Neuronal stem cell (in vitro differentiated cells): ENCODE measurements around the gene PDLIM7.

Experiments
- DNase-seq: peaks from one replicate; pipeline ENCODE4 v3.0.0-alpha.2; 2013; ENCODE audit warnings: low spot score
- H2AFZ ChIP-seq: one replicate; pipeline ENCODE4 v1.6.1; 2013; ENCODE audit warnings: mild to moderate bottlenecking, low read length, inconsistent platforms
- H2AK5ac ChIP-seq: 2 replicates; pipeline ENCODE4 v1.6.1; 2013; ENCODE audit warnings: low read depth, mild to moderate bottlenecking, inconsistent platforms, low read length, moderate library complexity, mixed read lengths
- H2BK120ac ChIP-seq: 2 replicates; pipeline ENCODE4 v1.6.1; 2013; ENCODE audit warnings: low read depth, mild to moderate bottlenecking, inconsistent platforms, low read length, moderate library complexity, mixed read lengths
- H2BK12ac ChIP-seq: one replicate; pipeline ENCODE4 v1.6.1; 2013; ENCODE audit warnings: low read length, inconsistent platforms
- H2BK15ac ChIP-seq: 2 replicates; pipeline ENCODE4 v1.6.1; 2013; ENCODE audit warnings: mild to moderate bottlenecking, low read length, inconsistent platforms, mixed read lengths
- H2BK5ac ChIP-seq: one replicate; pipeline ENCODE4 v1.6.1; 2013; ENCODE audit warnings: inconsistent platforms, mild to moderate bottlenecking, low read length, moderate library complexity
- H3K14ac ChIP-seq: one replicate; pipeline ENCODE4 v1.6.1; 2013; ENCODE audit warnings: low read length, inconsistent platforms
- H3K18ac ChIP-seq: 2 replicates; pipeline ENCODE4 v1.6.1; 2013; ENCODE audit warnings: low read length, inconsistent platforms
- H3K23ac ChIP-seq: 2 replicates; pipeline ENCODE4 v1.6.1; 2013; ENCODE audit warnings: low read depth, mild to moderate bottlenecking, mixed read lengths, low read length, inconsistent platforms; ENCODE audit not compliant: poor library complexity
- H3K27ac ChIP-seq: replicated peaks from 3 replicates; pipeline ENCODE4 v1.5.1; 2013; ENCODE audit warnings: low read length, inconsistent platforms
- H3K27me3 ChIP-seq, 3 experiments: 2 replicates each; pipeline ENCODE4 v1.6.1; 2013; ENCODE audit warnings: low read length in 3 of 3, mild to moderate bottlenecking in 2 of 3, inconsistent platforms in 1 of 3, low read depth in 1 of 3, mixed read lengths in 1 of 3, moderate library complexity in 1 of 3; ENCODE audit not compliant: control insufficient read depth in 3 of 3, insufficient read depth in 3 of 3
- H3K36me3 ChIP-seq, 2 donors: replicated peaks in 1 of 2; 2 replicates each; pipeline ENCODE4 v1.6.1; 2013; ENCODE audit warnings: low read length in 2 of 2; ENCODE audit not compliant: control insufficient read depth in 2 of 2, insufficient read depth in 2 of 2
- H3K4ac ChIP-seq: 2 replicates; pipeline ENCODE4 v1.6.1; 2013; ENCODE audit warnings: inconsistent platforms, mild to moderate bottlenecking, low read length, moderate library complexity
- H3K4me1 ChIP-seq, 2 donors: 1 replicate in 1 of 2; 2 replicates in 1 of 2; pipeline ENCODE4 v1.6.1; 2013; ENCODE audit warnings: low read length in 2 of 2, low read depth in 1 of 2; ENCODE audit not compliant: control insufficient read depth in 2 of 2, insufficient read depth in 1 of 2
- H3K4me2 ChIP-seq: one replicate; pipeline ENCODE4 v1.6.1; 2013; ENCODE audit warnings: mild to moderate bottlenecking, low read length, inconsistent platforms; ENCODE audit not compliant: insufficient read depth, poor library complexity, severe bottlenecking
- H3K4me3 ChIP-seq, 2 donors: 2 replicates each; pipeline ENCODE4 v1.5.1; 2013; ENCODE audit warnings: low read length in 2 of 2, mild to moderate bottlenecking in 2 of 2, inconsistent platforms in 1 of 2, moderate library complexity in 1 of 2
- H3K79me1 ChIP-seq: one replicate; pipeline ENCODE4 v1.6.1; 2013; ENCODE audit warnings: low read depth, mild to moderate bottlenecking, inconsistent platforms, low read length, moderate library complexity
- H3K9ac ChIP-seq: one replicate; pipeline ENCODE4 v1.6.1; 2013; ENCODE audit warnings: mild to moderate bottlenecking, low read depth, low read length, inconsistent platforms; ENCODE audit not compliant: poor library complexity
- H3K9me3 ChIP-seq, 2 donors: replicated peaks in 1 of 2; 2 replicates each; pipeline versions ENCODE3 to v1.6.1; 2013; ENCODE audit warnings: low read length in 2 of 2, mild to moderate bottlenecking in 2 of 2, inconsistent platforms in 1 of 2, low read depth in 1 of 2, mixed read lengths in 1 of 2, moderate library complexity in 1 of 2; ENCODE audit not compliant: control insufficient read depth in 2 of 2, insufficient read depth in 1 of 2
- H4K8ac ChIP-seq: one replicate; pipeline ENCODE4 v1.6.1; 2013; ENCODE audit warnings: low read depth, mild to moderate bottlenecking, inconsistent platforms, low read length, moderate library complexity
- H4K91ac ChIP-seq: one replicate; pipeline ENCODE4 v1.6.1; 2013; ENCODE audit warnings: low read length, low read depth, mild to moderate bottlenecking, inconsistent platforms; ENCODE audit not compliant: poor library complexity
- WGBS, 2 donors: extraction: QIAGEN DNeasy Blood & Tissue Kit; methylation state at CpG; one replicate each; pipeline ENCODE4 v1.1.7; 2013; ENCODE audit warnings: missing lambda C conversion rate in 2 of 2, mixed read lengths in 1 of 2; ENCODE audit not compliant: insufficient read length in 2 of 2, insufficient replicate concordance in 1 of 2; ENCODE audit errors: extremely low coverage in 2 of 2; 5-methylcytosine and 5-hydroxymethylcytosine counted together

The PDLIM7 gene

DNA sequence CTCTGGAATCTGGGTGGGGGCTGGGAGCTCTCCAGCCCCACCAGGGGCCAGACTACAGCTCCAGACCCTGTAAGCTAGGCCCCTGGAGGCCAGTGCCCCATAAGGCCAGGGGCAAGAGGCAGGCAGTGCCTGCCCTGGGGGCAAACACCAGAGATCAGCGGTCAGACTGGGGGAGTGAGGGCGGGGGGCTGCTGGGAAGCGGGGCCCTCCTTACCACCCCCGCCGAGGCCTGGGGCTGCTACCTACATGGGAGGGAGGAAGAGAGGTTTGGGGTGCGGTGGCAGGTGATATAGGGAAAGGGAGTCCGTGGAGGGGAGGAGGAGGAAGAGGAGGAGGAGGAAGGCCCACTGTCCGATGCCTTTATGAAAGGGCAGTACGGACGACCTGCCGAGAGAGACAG lies 38.0 kb downstream of the PDLIM7 start:
- Histone ChIP-seq H3K9ac (no peak overlapping the region), H2AK5ac (no peak overlapping the region), H3K9me3 (peaks cover 0 to 3% of the 10 kb centered on the region in 2 donors), H3K23ac (no peak overlapping the region), H2BK12ac (no peak overlapping the region), H3K4me1 (peaks cover 12 to 21% of the 10 kb centered on the region in 2 donors), H3K18ac (no peak overlapping the region), H3K79me1 (peaks cover 18% of the 10 kb centered on the region), H2BK5ac (peak overlapping the region; percentile 14), H3K4me2 (no peak overlapping the region), H3K36me3 (peaks cover 52 to 85% of the 10 kb centered on the region in 2 donors), H2BK120ac (no peak overlapping the region), H4K8ac (no peak overlapping the region), H3K27ac (no peak overlapping the region), H3K4ac (no peak overlapping the region), H4K91ac (no peak overlapping the region), H3K14ac (no peak overlapping the region), H3K4me3 (no peak overlapping the region), H2AFZ (no peak overlapping the region), H2BK15ac (no peak overlapping the region), H3K27me3 (no peaks in the 10 kb centered on the region)
- no CpG with 5 or more reads among the region's 11 CpGs for WGBS, 2 donors
- DNase-seq: no peak

DNA sequence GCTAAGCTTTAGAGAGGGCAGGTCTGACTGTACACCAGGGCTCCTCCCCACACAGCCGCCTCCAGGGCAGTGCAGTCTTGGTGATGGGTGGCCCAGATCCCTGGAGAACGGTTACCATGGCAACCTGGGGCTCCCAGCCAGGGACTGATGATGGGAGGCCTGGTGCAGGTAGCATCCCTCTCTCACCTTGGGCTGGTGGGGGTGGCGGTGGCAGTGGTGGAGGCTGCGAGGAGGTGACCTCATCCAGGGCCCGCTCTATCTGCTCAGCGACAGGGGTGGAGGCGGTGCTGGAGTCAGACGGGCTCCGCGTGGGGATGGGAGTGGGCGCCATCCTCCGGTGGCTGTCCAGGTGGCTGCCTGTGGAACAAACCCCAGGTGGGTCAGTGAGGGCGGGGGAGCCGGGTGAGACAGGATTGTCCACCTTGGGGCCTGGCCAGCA lies 38.5 kb downstream of the PDLIM7 start:
- no peak overlapping the region for H3K4ac ChIP-seq
- peaks cover 19% of the 10 kb centered on the region for H3K79me1 ChIP-seq
- WGBS, 2 donors: no CpG with 5 or more reads among the region's 14 CpGs
- peaks cover 14 to 21% of the 10 kb centered on the region in 2 donors for H3K4me1 ChIP-seq
- H2AFZ ChIP-seq: no peak overlapping the region
- no peak overlapping the region for H2BK15ac ChIP-seq
- no peaks in the 10 kb centered on the region for H3K27me3 ChIP-seq
- DNase-seq: no peak
- H3K36me3 ChIP-seq: peaks cover 52 to 89% of the 10 kb centered on the region in 2 donors
- H3K9me3 ChIP-seq: peaks cover 0 to 3% of the 10 kb centered on the region in 2 donors
- peak overlapping the region; percentile 69 for H3K27ac ChIP-seq
- H3K9ac ChIP-seq: peak overlapping the region; percentile 21
- H3K23ac ChIP-seq: peak overlapping the region; percentile 73
- H2BK120ac ChIP-seq: no peak overlapping the region
- H2BK5ac ChIP-seq: peak overlapping the region; percentile 87
- no peak overlapping the region for H2AK5ac ChIP-seq
- no peak overlapping the region for H3K4me3 ChIP-seq
- no peak overlapping the region for H4K91ac ChIP-seq
- H2BK12ac ChIP-seq: no peak overlapping the region
- H4K8ac ChIP-seq: no peak overlapping the region
- H3K18ac ChIP-seq: peak overlapping the region; percentile 48
- H3K4me2 ChIP-seq: no peak overlapping the region
- peak overlapping the region; percentile 38 for H3K14ac ChIP-seq

DNA sequence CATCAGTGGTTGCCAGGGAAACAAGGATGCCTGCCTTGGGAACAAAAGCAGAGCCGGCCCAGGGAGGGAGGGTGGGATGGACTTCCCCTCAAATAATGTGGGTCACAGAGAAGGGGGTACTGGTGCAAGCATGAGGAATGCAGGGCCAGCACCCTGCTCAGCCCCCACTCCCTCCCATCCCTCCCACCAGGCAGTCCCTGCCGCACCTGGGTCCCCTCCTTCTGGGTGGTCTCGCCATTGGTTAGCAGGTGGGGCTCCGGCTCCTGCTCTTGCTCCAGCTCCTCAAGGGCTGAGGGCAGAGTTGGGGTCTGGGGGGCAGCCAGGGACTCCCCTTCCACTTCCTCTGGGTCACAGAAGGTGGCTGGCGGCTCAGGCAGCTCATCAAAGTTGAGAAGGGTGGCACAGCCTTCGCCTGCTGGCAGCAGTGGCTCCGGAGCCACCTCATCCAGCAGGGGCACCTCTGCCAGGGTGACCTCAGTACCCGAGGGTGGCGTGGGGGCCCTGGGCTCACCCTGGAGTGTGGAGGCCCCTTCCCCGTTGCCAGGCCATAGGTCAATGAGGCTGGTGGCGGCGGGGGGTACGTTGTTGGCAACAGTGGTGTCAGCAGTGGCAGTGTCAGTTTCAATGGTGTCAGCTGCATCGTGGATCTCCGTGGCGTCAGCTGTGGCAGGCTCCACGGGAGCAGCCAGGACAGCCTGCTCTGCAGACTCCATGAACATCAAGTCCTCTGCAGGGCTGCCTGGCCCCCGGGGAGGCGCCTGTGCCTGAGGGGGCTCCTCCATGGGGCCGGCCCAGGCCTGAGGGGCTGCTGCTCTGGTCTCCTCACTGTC lies 39.3 kb downstream of the PDLIM7 start:
- no peaks in the 10 kb centered on the region for H3K27me3 ChIP-seq
- peaks cover 19 to 21% of the 10 kb centered on the region in 2 donors for H3K4me1 ChIP-seq
- H3K18ac ChIP-seq: peak overlapping the region; percentile 38
- H3K4me3 ChIP-seq: no peak overlapping the region
- peaks cover 19% of the 10 kb centered on the region for H3K79me1 ChIP-seq
- H4K91ac ChIP-seq: no peak overlapping the region
- H3K14ac ChIP-seq: no peak overlapping the region
- H2BK120ac ChIP-seq: no peak overlapping the region
- peaks cover 46 to 89% of the 10 kb centered on the region in 2 donors for H3K36me3 ChIP-seq
- H2BK15ac ChIP-seq: peak overlapping the region; percentile 83
- H2AFZ ChIP-seq: no peak overlapping the region
- H2BK5ac ChIP-seq: peak overlapping the region; percentile 87
- H3K9me3 ChIP-seq: peaks cover 0 to 3% of the 10 kb centered on the region in 2 donors
- no peak overlapping the region for H2BK12ac ChIP-seq
- no peak overlapping the region for H3K4me2 ChIP-seq
- H3K23ac ChIP-seq: peak overlapping the region; percentile 73
- no CpG with 5 or more reads among the region's 20 CpGs for WGBS, 2 donors
- peak overlapping the region; percentile 75 for H2AK5ac ChIP-seq
- H3K27ac ChIP-seq: peak overlapping the region; percentile 69
- no peak overlapping the region for H3K4ac ChIP-seq
- no peak for DNase-seq
- peak overlapping the region; percentile 44 for H3K9ac ChIP-seq
- H4K8ac ChIP-seq: no peak overlapping the region
